GM19351 (cell line): ENCODE results near the gene PPP1R12B.
"Not testable (repeated sequence)": the region's sequence is repeated elsewhere in the genome, so short reads cannot be mapped to it uniquely, and the experiment has no call there.

Experiments used
- ATAC-seq: cut with Tn5 transposase; IDR thresholded peaks from one replicate; pipeline ENCODE4 v1.9.1; 2021; ENCODE audit warnings: mild to moderate bottlenecking, moderate library complexity; ENCODE audit not compliant: unreplicated experiment

PPP1R12B gene

DNA sequence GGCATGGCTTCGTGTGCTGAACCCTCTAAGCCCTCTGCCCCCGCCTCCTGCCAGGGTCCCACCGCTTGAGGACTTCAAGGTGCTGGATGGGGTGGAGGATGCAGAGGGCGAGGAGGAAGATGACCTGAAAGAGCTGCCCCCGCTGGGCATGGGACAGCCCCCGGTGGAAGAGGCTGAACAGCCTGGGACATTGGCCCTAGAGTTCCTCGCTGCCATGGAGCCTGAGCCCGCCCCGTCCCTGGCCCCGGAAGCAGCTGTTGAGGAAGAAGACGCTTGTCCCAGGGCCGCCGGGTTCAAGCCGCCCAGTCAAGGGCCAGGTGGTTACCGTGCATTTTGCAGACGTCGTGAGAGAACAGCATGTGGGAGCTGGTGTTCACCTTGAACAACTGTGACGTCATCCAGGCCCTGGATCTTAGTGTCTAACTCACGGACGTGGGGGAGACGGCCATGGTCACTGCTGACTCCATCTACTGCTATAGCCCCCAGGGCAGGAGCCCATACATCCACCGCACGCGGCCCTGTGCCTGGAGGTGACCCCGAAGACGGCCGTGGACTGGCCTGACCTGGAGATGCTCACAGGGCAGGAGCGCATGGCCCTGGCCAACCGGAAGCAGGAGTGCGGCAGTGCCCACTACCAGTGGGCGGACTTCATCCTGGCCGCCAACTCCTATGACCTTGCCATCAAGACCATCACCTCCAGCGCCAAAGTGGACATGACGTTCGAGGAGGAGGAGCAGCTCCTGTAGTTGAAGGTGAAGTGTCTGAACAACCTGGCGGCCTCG is 90.1 kb downstream of the PPP1R12B start:
- no peak for ATAC-seq

DNA sequence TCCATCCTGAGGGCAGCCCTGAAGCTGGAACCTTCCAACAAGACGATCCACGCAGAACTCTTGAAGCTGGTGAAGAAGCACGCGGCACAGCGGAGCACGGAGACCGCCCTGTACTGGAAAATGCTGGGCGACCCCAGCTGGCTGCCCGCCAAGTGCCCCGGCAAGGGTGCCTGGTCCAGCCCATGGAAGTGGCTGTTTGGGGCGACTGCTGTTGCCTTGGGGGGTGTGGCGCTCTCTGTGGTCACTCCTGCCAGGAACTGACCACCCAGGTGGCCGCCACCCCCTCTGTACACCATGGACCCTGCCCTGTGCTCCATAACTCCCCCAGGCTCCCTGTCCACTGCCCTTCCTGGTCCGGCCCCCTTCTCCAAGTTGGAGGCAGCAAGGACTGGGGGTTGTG is 90.8 kb downstream of the PPP1R12B start:
- no peak for ATAC-seq

DNA sequence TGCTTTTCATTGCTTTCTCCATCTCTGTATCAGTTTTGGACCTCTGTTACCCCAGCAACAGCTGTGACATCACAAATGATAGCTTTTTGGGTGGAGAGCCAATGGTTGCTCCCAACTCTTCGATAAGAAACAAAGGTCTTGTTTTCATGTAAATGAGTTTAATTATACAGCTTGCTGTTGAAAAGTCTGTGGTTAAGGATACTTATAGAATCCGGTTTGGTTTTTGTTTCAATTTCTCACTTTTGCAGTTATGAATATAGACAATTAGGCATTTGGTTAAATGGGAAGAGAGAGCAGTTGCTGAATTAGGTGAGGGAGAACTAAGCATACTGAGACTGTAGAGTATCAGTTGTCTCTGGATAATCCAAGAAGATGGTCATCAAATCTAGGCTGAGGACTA is 99.6 kb downstream of the PPP1R12B start:
- ATAC-seq = not testable (repeated sequence)

DNA sequence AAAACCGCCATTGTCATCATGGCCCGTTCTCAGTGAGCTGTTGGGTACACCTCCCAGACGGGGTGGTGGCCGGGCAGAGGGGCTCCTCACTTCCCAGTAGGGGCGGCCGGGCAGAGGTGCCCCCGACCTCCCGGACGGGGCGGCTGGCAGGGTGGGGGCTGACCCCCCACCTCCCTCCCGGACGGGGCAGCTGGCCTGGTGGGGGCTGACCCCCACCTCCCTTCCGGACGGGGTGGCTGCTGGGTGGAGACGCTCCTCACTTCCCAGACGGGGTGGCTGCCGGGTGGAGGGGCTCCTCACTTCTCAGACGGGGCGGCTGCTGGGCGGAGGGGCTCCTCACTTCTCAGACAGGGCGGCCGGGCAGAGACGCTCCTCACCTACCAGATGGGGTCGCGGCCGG is 103.1 kb downstream of the PPP1R12B start:
- ATAC-seq = not testable (repeated sequence)

DNA sequence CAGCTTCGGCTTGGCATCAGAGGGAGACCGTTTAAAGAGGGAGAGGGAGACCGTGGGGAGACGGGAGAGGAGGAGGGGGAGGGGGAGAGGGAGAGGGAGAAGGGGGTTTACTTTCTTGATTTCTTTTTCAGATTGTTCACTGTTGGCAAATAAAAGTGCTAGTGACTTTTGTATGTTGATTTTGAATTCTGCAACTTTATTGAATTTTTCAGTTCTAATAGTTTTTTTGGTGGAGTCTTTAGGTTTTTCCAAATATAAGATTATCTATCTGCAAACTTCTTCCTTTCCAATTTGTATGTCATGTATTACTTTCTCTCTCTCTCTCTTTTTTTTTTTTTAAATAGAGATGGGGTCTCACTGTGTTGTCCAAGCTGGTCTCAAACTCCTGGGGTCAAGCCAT is 104.0 kb downstream of the PPP1R12B start:
- ATAC-seq = no peak

DNA sequence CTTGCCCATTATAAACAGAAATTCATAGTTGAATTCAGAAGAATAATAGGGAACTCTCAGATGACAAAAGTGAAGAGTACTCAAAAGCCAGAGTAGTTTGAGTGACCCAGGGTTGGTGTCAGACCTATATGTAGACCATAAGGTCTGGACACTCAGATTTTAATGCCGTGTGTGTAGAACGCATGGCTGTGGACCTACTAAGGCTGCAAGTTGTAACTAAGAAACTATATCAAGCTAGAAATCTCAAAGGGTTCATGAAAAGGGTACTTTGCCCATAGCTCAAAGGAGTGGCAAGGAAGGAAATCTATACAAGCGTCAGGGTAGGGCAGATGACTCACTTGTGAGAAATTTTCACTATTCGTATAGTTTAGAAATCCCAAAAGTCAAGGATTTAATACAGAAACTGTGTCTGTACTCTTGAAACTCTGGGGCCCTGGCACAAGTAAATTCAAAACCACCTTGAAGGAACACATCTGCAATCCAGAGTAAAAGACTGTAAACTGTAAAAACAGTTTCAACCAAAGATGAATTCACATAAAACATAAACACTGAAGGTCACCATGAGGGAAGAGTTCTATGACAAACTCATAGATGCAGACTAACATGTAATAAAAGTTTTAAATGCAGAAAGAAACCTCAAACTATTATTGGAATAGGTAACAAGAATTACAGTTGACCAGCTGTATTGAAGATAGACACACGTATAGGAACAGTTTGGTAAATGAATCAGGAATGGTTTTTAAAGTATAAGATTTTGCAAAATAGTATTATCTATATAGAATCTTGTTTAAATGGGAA is 108.1 kb downstream of the PPP1R12B start:
- not testable (repeated sequence) for ATAC-seq

DNA sequence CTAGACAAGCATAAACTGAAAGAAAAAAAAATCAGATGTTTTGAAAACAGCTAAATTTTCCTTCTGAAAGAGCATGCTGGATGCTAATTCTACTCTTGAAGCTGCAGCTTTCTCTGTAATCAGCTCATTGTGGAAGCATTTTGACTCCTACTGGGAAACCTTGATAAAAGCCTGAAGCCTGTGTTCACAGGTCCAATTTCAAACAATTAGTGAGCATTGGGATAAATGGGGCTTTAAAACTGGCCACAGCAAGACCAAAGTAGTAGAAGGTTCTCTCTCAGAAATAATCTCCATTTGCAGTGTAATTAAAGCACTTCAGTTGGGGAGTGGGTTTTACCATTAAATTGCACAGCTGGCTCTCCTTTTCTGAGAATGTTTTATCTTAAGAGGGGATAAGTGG is 110.2 kb downstream of the PPP1R12B start:
- ATAC-seq = not testable (repeated sequence)

DNA sequence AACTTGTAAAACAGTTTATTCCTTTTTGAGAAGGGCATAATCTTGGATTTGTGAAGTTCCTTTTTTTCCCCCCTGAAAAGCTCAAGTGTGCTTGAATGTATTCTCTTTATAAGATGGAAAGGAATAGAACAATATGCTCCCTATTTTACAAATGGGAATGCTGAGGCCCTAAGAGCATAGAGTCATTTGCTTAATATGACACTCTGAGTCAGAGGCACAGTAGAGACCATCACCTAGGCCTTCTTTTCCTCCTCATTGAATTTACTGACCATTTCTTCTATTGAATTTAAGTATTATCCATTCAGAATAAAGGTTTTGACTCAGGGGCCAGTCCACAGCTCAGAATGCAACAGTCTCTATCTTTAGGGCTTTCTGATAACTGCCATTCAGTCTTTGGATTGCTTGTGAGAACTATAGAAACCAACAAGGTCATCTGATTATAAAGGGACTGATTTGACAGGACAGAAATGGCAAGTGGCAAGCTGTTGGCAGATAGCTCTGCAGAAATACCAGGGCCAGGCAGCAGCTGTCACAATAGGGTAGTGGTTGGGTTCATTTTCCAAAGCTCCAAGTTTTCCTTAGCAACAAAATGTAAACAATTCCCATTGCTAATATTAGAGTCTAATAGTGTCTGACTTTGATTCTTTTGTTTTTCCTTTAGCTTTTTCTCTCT is 111.1 kb downstream of the PPP1R12B start:
- not testable (repeated sequence) for ATAC-seq

DNA sequence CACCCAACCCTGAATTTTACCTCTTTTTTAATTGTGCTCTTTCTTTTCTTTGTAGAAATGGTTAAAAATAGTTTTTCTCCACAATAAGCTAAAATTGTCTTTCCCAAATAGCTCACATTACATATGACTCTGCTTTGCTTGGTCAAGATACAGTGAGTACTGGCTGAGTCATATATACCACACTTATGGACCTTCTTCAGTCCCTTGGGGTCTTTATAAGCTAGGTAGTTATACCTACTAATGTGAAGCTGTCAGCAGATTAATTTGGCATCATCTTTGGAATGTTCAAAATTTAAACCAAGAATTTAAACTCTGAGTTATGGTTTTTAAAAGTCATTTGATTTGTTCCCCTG is 111.6 kb downstream of the PPP1R12B start:
- ATAC-seq = not testable (repeated sequence)

DNA sequence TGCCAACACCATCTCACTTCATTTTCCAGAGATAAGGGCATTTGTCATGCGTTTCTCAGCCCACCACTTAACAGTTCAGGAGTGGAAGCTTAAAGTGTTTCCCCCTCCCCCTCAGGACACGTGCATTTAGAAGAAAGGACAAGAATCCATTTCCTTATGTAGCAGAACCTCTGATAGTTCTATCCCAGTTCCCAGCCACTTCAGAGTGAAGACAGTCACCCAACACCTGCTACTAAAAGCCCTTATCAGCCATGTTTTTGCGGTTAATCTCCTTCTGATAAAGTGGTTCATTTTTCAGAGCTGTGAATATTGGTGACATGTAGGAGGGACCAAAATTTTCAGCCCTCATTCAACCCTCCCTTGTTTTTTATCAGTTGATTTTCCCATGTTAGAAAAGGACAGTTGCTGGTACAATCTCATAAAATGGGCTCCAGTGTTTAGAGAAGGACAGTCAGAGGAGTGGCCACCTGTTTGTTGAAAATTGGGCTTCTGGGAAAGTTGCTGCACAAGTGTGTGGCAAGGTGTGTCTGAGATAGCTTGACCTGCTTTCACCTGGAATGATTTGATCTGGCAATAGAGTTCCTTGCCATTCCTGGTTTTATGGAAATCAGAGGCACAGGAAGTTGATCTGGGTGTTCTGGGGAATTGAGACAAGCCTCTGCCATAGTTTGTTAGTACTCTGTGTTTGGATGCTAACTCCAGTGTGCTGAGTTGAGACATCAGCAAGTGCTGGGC is 114.0 kb downstream of the PPP1R12B start:
- ATAC-seq = no peak

DNA sequence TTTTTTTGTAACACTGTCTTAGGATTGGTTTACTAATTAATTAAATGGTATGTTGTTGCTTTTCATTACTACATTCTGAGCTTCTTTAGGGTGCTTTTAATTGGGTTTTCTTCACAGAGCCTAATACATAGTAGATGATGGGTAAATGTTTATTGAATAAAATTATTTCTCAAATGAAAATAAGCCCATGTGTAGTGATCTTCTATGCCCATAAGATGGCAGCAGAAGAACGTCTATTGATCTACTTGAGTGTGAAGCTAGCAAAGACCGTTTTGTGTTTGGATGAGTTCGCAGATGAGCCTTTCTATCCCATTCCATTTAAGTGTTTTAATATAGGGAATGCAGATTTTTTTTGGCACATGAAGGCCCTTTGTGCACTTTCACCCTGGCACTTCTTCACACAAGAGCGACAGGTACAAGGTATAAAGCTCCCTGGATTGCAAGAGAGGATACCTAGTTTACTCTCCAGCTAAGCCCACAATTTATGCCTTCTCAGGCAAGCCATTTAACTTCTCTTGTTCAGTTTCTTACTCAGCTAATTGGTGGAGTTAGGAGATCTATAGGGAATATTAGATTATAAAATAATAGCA is 115.7 kb downstream of the PPP1R12B start:
- not testable (repeated sequence) for ATAC-seq

DNA sequence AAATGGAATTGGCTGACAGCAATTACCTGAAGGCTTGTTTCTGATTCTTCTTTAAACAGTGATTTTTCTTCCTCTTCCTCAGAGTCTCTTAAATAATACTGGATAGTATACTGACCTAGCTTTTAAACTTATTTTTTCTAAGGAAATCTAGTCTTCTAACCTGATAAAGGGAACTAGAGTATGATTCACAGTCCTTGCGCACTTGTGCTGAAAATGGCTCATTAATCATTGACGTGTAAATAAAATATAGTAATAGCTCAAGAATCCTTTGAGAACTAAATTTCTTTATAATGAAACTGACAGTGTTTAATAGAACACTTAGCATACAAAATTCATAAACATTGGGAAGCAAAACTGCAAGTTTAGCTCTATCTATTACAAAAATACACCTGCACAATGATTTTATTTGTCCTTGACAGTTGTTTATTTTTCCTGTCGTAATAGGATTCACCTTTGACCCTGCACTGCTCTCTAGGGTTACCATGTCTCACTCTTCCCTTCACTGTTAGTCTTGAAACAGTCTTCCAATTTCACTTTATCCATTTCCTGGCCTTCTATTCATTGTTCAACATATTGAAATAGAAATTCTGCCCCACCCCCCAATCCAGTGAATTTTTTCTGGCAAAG is 117.3 kb downstream of the PPP1R12B start:
- ATAC-seq = not testable (repeated sequence)

DNA sequence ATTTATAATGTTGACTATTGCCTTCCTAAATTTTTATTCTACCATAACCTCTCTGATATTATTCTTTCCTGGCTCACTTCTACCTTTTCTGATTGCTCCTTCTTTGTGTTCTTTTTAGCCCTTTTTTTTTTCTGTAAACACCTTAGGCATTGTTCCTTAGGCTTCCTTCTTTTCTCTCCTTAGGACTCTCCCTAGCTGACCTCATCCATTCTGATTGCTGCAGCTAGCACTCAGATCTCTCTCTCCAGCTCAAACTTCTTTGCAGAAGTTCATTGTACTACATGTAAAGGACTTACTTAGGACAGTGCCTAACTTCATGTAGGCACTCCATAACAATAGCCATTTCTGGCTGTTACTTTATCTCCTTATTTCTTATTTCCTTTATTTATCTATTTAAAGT is 117.8 kb downstream of the PPP1R12B start:
- ATAC-seq = not testable (repeated sequence)

DNA sequence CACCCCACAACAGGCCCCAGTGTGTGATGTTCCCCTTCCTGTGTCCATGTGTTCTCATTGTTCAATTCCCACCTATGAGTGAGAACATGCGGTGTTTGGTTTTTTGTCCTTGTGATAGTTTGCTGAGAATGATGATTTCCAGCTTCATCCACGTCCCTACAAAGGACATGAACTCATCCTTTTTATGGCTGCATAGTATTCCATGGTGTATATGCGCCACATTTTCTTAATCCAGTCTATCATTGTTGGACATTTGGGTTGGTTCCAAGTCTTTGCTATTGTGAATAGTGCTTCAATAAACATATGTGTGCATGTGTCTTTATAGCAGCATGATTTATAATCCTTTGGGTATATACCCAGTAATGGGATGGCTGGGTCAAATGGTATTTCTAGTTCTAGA is 118.9 kb downstream of the PPP1R12B start:
- not testable (repeated sequence) for ATAC-seq

DNA sequence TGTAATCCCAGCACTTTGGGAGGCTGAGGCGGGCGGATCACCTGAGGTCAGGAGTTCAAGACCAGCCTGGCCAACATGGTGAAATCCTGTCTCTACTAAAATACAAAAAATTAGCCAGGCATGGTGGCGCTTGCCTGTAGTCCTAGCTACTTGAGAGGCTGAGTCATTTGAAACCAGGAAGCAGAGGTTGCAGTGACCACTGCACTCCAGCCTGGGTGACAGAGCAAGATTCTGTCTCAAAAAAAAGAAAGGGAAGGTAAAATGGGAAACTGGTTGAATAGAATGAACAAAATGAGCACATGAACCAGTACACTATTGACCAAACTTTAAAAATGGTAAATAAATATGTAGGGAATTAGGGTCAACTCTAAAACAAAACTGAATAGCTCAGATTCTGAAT is 120.2 kb downstream of the PPP1R12B start:
- not testable (repeated sequence) for ATAC-seq

DNA sequence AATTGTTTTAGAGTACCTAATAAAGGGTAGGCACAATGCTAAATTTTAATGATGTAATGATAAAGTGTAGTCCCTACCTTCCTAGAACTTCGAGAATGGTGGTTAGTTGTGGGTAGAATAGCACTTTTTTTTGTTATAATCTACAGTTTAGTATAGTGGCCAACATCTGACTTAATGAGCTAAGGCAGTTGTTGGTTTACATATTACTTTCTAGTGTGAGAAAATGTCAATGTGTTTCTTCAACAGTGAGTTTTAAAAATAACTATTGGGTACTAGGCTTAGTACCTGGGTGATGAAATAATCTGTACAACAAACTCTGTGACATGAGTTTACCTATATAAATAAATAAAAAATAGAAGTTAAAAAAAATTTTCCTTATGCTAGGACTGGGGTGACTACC is 120.6 kb downstream of the PPP1R12B start:
- ATAC-seq = not testable (repeated sequence)

DNA sequence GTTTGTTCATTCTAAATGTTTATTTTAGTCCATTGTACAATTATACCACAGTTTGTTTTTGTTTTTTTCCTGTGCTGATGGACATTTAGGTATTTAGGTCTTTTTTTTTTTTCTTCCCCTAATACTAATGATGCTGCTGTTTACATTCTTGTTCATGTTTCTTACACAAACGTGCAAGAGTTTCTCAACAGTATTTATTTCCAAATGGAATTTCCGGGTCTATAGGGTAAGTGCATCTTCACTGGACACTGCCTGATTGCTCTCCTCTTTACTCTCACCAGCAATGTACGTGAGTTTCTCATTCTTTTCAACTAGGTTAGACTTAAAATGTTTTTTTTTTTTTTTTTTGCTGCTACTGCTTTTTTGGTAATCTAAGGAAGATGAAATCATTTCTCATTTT is 122.7 kb downstream of the PPP1R12B start:
- no peak for ATAC-seq

DNA sequence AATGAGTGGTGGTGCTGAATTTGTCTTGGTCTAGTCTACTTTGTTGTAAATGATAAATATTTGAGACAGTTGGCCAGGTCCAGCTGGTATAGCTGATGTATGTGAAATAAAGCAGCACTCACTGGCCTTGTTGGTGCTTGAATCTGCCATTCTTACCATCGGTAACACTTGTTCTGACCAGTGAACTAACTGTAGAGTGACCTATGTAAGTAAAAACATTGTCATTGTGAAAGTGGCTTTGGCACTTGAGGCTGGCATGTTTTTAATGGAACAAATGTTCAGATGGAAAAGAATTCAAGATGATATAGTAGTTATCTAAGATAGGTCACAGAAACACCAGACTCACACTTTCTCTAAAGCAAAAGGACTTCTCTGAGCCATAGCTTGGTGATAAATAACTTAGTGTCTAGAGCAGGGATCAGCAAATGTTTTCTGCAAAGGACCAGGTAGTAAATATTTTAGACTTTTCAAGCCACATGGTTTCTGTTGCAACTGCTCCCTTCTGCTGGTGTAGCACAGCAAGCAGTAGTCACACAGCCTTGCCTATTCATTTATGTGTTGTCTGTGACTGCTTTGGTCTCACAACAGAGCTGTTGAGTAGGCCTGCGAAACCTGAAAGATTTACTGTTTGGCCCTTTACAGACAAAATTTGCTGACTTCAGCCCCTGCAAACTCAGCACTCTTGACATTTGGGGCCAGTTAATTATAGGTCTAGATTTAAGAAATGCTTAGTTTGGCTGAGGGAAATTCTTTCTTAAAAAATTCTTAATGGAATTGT is 124.0 kb downstream of the PPP1R12B start:
- not testable (repeated sequence) for ATAC-seq
